HUDEP-2 (cell line): ENCODE results near the gene DOCK10.

Experiments used
- DNase-seq, 76 experiments: peaks; one replicate each; lab custom pipeline; 2025; ENCODE audit not compliant: unreplicated experiment in 76 of 76; lab: John Stamatoyannopoulos, UW

The DOCK10 gene

DNA sequence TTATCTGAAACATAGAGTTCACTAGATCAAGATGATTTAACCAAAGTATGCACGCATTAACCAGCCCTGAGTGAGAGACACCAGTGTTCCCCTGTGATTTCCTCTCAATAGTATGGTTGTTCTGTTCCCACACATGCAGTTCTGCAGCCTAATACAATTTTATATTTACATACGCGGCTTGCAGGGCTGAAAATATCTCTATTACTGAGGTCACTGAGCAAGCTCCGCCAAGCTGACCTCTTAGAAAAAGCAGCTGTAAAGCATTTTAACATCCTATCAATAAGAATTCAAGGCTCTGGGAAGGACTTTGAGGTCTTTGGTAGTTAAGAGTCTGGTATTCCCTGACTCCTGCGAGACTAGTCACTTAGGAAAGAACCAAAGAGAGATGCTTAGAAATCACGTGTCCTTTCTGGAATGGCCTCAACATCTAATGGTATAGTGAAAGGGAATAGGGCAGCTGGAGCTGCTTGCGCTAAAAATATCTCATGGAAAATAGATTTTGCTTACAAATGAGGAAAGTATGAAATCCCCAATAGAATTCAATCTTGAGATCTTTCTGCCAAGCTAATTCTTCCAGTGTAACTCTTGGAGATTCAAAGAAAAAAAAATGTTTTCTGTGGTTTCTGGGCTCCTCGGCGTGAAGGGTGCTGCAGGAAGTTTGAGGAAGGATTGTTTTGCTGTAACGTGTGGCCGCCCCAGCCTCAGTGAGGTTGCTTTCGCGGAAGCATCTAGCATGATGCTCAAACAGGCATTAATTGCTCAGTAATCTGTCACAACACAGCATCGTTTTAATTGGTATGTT, 59.2 kb downstream of the DOCK10 start:
- no peak for DNase-seq

DNA sequence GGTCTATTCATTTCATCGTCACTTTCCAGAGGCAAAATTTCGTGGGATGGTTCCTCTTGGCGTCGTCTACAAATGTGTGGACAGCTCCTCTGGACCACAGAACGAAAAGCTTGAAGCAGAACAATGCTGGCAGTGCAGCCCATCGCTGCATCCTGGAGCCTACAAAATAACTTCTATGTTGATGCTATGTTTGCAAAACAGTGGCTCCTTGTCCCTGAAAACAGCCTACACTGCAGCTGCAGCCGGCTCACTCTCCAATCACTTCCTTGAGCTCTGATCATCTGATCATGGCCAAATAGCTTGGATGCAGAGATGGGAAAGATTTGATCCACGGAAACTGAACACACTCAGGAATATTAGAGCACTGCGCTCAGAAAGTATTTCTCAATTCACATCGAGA, 60.0 kb downstream of the DOCK10 start:
- no peak for DNase-seq

DNA sequence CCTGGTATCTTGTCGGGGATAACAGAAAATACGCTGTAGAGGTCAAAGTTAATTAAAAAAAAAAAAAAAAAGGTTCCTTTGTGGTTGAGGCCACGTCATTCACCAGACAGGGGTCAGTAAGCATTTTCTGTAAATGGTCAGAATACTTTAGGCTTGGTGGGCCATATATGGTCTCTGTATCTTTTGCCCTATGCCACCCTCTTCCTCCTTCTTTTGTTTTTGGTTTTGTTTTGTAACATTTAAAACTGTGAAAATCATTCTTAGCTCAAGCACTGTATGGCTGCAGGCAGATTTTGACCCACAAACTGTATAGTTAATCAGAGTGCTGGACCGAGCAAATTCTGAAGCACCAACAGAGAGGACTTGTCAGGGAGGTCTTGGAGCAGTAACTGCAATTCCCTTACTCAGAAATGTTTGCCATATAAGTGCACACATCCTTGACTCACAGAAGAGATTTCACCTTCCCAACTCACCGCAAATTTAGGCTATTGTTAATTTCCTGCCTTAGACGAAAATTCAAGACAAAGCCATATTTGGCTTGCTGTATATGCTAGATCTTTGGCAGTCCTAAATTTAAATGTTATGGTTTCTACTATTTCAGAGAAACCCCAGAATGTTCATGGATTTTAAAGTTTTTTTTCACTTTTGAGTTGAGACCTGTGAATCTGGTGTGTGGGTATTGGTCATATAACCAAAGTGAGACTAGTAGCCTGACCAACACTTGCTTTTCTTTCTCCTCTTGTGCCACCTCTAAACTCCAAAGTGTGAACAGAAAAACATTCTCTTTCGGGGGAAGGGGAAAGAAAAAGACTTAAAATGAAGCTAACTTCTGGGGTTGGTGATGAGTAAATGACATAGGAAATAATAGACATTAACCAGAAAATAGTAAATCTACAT, 65.4 kb downstream of the DOCK10 start:
- no peak for DNase-seq

DNA sequence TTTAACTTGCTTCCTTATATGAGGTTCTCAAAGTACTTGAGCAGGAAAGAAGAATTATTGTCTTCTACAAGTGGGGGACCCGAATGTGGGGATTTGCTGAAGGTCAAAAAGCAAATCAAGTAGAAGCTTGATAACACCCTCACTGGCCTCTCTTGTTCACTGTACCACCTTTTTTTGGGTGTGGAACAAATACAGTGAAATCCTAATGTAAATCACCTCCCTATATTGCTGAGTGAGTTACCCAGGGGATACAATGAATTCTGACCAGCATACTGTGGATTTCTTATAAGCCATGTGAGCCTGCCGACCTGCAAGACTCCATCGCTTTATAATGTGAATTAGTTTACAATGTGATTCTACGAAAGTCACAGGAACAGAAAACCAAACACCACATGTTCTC, 66.5 kb downstream of the DOCK10 start:
- no peak for DNase-seq

DNA sequence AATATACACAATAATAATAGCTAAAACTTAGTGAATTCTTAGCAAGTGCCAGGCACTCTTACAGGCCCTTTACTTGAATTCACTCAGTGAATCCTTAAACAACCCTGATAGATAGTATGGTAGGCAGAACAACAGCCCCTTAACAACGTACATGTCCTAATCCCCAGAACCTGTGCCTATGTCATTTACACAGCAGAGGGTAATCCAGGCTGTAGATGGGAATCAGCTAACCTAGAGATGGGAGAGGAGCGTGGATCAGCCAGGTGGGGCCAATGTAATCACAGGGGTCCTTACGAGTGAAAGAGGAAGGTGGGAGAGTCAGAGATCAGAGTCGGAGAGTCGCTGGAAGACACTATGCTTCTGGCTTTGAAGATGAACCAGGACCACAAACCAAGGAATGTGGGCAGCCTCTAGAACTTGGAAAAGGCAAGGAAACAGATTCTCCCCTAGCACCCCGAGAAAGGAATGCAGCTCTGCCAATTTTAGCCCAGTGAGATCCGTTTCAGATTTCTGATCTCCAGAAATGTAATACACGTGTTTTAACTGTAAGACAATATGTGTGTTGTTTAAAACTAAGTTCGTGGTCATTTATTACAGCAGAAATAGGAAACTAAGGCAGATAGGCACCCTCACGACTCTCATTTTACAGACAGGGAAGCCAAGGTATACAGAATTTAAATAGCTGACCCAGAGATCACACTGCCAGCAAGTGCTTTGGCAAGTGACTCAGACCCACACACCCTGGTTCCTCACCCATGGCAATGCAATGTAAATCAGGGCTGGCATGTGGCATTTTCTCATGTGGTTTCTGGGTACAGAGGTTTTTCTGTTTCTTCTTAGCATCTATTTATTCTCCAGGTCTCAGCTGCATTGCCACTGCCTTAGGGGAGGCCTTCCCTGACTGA, 68.9 kb downstream of the DOCK10 start:
- DNase-seq, result no peak

DNA sequence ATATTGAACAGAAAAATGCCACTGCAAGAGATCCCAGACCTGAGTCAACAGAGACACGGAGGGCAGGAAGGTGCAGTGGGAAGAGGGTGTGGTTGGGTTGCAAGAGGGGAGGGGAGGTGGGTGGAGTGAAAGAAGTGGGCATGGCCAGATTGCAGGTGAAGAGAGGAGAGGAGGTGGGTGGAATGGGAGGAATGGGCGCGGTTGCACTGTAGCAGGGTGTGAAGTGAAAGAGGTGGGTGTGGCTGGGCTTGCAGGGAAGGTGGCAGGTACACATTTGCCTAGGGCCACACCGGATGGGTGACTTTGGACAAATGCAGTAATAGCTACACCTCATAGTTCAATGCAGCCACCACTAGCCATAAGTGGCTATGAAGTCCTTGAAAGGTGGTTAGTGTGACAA, 71.1 kb downstream of the DOCK10 start:
- DNase-seq, result no peak

DNA sequence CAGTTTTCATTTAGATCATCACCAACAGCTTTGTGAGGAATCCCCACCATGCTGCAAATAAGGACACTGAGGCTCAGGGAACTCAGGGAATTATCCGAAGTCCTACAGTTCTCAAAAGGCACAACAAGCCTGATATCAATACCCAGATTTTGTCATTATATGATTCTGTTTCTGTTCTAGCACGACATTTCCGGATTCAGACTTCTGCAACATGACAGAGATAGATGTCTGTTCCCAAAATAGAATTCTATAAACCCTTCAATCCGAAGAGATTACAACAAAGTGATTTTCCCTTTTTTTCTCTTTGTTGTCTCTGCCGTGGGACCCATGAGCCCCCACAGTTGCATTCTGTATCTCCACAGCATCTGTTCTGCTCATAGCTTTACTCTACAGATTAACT, 72.0 kb downstream of the DOCK10 start:
- DNase-seq, result no peak

DNA sequence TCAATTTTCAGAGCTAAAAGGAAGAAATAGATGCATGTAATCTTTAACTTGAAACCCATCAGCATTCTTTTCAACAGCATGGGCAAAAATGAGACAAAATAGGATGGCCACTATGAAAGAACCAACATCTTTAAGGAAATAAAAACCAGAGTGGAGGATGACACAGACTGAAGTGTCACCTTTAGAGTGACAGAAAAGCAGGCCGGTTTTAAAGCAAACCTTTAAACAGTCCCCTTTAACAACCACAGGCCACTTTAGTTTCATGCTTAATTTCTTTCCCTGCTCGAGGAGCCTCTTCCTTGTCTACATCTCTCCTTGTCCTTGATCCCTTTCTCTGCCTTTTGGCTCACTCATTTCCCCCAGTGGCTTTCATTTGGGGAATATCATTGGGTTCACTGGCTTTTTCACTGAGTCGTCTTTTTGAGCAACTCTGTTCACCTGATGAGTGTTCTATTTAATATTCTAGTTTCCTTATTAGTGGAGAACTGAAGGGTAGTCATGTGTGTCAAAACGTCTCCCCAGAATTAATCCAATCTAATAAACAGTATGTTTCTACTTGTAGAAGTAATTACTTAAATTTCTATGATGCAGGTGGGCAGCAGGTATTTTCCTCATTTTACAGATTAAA, 72.5 kb downstream of the DOCK10 start:
- no peak for DNase-seq

DNA sequence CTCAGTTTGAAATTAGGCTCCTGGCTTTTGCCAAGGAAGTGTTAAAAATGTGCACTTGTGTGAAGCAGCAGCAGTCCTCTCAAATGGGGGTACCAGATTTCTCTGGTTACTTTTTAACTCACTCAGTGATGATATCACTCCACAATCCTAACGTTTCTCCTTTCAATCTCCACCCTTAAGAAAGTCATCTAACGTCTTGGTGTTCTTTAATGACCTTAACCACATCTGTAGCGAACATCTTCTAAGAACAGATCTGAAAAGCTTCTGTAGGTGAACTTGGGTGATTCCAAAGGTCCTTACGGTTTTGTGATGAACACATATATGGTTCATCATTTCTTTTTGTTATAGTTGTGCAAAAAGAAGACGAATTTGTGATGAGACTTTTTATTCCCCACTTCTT, 73.2 kb downstream of the DOCK10 start:
- DNase-seq, result no peak

DNA sequence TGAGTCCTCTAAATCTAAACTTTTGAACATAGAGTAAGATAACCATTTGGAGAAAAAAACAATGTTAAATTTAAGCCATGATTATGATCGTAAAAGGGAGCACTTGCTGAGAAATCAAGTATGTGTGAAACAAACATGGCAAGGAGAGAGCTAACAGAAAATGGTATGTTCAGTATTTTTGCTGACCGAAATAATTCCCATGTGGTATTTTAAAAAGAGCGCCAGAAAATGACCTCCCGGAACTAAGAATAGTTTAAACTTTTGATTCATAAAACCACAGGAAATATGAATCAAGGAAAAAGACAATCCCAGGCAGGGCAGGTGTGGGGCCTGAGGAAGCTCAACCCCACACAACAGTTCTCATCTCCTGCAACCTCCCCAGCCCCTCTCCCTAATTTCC, 74.2 kb downstream of the DOCK10 start:
- no peak for DNase-seq

DNA sequence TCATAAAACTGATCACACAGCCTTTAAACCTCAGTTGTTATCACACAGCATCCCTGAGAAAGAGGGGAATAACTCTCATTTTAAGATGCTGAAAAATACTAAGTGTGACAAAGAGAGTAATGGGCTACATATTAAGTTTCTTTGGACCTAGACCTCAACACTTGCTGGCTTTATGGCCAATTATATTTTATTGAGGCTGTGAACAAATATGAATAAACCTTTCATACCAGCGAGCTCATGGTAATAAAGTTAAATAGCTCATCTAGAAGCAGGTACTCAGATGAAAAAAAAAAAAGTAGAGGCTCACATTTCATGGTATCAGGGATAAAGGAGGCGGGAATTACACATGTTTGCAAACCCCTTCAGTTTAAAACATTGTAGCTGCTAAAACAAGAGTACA, 75.7 kb downstream of the DOCK10 start:
- DNase-seq, result no peak

DNA sequence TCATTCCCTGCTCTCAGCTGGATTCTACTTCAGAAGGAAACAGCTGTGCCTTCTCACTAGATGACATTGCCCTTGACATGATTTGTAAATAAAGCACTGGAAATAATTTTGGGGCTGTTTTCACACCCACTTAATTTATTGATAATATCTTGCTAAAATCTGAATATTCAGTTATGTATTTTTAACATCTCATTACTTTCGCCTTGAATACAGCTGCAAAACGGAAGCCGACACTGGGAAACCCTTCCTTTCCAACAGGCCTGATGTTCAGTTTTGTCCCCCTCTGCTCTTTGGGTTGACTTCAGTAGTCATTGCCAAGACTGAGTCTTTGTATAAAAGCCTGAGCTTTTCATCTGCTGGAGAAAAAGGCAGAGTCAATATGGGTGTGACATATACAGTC, 82.7 kb downstream of the DOCK10 start:
- DNase-seq, result no peak

DNA sequence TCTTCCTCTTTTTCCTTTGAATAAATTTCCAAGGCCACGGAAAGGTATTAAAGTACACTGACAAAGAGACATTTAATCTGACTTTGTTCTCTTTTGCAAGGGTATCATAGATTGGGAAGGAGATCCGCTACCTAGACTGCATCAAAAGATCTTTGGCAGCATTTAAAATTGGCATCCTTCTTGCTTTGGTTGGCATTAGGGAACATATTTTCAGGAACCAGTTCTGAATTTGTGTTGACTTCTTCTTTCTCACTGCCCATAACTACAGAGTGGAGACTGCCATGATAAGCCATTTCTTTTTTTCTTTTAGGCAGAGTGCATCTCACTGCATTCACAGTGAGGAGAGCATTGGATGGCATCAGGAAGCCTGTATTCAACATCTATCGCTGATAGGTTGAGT, 83.4 kb downstream of the DOCK10 start:
- DNase-seq, result no peak

DNA sequence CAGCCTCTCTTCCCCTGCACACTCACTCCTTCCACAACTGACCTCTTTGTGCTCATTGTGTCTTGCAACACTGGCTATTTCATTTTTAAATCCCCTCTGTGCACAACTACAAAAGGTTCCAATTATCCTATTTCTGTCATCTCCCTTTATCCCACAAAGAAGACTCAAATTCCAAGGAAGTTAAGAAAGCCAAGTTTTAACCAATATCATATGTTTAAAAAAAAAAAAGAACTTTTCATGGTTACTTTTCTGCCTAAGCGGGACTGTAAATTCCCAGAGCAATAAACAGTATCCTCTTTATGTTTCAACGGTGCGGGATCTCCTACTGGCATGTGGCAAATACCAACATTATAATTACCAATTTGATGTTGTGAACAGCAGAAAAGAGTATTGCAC, 83.8 kb downstream of the DOCK10 start:
- no peak for DNase-seq

DNA sequence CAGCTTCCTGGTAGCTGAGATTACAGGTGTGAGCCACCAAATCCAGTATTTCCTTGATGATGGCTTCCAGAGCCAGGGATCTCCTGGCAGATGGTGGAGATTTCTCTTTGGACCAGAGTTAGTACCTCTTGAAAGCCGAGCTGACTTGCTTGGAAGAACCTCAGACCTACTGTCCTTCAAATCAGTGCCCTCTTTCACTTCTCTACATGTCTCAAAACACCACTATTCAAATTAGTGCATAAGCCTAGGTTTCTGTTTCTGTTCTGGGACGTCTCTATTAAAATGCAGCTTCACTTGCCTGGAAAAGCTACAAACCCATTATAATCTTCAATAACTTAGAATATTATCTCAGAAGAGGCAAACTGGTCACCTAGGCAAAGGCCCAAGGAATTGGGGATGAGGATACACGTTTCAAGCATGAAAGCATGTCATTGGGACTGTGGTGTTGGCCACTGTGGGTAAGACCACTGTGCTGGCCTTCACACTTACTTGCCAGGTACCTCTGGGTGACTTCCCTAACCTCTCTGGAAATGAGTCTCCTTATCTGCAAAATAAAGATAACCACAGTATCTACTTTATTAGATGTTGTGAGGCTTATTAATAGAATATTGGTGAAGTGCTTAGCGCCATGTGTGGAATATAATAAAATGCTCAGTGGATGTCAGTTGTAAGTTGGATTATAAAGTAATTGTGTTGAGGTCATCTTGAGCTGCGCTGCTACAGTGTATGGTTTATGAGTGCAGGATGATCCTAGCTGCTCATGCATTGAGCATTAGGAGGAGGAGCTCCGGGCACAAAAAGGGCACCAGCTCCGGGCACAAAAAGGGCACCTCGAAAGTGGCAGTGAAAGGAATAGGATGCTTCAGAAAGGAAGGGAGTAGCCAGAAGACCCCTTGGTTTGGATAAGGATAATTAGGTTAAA, 84.5 kb downstream of the DOCK10 start:
- DNase-seq, result no peak

DNA sequence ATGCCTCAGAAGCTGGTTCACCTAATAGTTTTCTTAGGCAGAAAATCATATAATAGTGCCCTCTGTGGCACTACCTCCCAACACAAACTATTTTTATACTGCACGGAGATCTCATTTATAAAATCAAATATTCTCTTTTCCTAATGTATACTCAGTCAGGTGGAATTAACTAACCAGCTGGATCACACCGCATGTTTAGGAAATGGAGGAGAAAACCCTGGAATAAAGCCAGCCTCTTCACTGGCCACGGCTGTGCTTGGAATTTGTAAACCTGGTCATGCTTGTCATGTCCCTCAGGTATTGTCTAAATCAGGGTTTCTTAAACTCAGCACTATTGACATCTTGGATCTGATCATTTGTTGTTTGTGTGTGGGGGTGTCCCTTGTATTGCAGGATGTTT, 85.6 kb downstream of the DOCK10 start:
- DNase-seq, result no peak

DNA sequence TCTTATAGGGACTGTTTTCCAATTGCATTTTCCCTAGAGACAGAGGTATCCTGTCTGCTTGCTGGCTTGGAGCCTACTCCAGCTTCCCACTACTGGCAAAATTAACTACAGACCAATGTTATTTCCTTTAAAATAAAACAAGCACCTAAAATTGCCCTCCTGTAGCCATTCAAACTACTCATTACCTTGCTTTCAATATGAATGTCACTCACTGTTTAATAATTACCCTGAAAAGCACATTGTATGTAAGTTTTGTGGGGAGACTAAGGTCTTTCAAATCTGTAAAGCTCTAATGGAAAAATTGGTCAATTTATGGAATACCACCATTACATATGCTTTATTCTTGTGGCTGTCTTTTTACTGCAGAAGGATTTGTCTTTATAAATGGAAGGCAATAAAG, 87.3 kb downstream of the DOCK10 start:
- DNase-seq, result no peak

DNA sequence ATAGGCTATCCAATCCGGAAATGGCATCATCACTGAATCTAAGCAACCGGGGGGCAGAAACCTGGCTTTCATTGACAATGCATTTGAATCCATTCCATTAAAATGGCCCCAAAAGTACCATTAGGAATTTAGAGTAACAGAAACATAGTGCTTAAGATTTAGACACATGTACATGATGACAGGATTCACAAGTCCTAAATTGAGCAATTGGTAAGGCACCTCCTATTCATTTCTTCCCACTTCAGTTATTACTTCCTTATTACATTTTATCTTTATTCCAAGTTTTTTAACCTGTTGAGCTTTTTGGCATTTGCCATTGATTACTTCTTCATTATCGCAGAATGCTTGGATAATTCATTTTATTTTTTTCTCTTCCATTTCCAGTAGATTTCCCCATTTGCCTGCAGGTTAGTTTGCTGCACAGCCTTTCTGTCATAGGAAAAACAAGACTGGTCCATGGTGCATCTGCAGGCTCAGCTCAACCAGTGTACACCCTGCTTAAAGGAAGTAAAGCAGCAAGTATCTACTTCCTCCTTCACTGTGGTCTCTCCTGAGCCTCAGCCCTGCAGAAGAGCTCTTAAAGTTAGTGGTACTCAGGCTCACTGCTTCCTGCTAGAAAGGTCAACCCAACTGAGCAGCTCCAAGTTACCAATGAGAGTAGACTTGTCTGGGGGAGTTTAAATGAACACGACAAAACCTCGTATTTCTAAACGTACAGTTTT, 89.2 kb downstream of the DOCK10 start:
- DNase-seq, result no peak
